ENCODE results near the gene SLC36A4.

DNA sequence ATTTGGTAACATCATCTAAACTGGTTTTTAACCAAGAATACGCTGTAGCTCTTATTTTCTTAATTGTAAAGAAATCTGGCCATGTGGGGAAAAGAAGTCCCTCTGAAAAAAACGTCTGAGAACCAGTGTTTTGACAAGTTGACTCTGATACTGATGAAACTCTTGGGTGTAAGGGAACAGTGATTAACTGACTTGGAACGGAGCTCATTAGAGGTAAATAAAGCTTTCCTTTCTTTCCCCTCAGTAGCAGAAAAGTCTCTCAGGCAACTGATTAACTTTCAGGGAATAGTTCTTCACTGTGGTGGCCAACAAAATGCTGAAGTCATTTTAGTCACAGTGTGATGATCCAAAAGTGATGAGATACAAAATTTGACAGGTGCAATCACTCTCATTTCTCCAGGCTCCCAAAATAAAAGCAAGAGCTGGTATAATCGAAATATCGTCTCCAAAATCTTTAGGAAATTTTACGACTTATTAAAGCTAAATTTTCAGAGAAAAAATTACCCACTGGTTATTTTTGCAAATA lies 52.3 kb downstream of the SLC36A4 start:
- TF ChIP-seq, protein P1, sequence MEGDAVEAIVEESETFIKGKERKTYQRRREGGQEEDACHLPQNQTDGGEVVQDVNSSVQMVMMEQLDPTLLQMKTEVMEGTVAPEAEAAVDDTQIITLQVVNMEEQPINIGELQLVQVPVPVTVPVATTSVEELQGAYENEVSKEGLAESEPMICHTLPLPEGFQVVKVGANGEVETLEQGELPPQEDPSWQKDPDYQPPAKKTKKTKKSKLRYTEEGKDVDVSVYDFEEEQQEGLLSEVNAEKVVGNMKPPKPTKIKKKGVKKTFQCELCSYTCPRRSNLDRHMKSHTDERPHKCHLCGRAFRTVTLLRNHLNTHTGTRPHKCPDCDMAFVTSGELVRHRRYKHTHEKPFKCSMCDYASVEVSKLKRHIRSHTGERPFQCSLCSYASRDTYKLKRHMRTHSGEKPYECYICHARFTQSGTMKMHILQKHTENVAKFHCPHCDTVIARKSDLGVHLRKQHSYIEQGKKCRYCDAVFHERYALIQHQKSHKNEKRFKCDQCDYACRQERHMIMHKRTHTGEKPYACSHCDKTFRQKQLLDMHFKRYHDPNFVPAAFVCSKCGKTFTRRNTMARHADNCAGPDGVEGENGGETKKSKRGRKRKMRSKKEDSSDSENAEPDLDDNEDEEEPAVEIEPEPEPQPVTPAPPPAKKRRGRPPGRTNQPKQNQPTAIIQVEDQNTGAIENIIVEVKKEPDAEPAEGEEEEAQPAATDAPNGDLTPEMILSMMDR (conservative IDR thresholded peaks at IDR 0.05; ENCODE audit: low read depth, low read length): no peak
- no peak for TF ChIP-seq EZH2 (IDR thresholded peaks at IDR 0.05; ENCODE audit: borderline replicate concordance, low read depth, low read length, poor library complexity, severe bottlenecking)

Measured in A673 (cell line).